Measurements from ENCODE around the gene KCTD11.
A peak's percentile ranks its signal among the peaks of the same experiment; 100 is the strongest.
"Not testable (repeated sequence)": the region's sequence is repeated elsewhere in the genome, so short reads cannot be mapped to it uniquely, and the experiment has no call there.

Gene KCTD11

DNA sequence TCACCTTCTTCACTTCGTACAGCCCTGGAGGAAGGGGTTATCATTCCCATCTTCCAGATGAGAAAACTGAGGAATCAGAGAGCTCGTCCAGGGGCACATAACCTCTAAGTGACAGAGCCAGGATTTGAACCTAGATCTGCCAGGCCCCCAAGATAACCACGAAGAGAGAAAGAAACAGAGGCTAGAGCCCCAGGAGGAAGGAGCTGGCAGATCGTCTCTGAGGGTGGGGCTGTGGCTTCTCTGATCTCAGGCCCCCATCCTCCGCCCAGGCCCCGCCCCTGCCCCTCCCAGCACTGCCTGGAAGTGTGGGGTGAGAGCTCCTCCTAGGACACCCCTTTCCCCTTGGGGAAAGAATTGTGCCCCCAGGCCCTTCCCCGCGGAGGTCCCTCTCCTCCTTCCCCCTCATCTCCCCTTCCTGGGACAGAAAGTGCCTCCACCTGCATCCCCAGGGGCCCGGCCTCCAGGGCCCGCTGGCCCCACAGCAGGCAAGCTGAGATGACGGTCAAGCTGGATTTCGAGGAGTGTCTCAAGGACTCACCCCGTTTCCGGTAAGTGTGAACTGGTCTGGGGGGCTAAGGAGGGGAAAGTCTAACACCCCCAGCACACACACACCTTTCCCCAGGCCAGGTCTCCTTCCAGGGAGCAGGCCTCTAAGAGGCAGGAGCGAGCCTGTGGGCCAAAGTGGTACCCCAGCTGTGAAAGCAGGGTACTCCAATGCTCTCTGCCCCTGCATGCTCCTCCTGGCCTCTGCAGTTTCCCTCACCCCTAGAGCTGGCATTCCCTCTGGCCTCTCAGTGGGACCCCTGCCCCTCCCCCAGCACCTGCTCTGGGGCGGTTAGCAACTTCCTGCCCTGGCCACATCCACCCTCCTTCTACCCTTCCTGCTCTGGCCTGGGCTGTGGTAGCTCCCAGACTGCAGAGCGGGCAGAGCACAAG lies 15.5 kb upstream of the KCTD11 start, which contains the start of gene ACAP1:
ACAP1 (plus strand) TSS at position 290 of the 936 bp plus-strand sequence; CDS start at position 496, 206 bp downstream.
- TF ChIP-seq, protein P1, sequence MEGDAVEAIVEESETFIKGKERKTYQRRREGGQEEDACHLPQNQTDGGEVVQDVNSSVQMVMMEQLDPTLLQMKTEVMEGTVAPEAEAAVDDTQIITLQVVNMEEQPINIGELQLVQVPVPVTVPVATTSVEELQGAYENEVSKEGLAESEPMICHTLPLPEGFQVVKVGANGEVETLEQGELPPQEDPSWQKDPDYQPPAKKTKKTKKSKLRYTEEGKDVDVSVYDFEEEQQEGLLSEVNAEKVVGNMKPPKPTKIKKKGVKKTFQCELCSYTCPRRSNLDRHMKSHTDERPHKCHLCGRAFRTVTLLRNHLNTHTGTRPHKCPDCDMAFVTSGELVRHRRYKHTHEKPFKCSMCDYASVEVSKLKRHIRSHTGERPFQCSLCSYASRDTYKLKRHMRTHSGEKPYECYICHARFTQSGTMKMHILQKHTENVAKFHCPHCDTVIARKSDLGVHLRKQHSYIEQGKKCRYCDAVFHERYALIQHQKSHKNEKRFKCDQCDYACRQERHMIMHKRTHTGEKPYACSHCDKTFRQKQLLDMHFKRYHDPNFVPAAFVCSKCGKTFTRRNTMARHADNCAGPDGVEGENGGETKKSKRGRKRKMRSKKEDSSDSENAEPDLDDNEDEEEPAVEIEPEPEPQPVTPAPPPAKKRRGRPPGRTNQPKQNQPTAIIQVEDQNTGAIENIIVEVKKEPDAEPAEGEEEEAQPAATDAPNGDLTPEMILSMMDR (IDR thresholded peaks at IDR 0.05; ENCODE audit: insufficient read depth, low read depth, low read length, missing control alignments): no peak
- DNase-seq (ENCODE audit: low read depth): peak; percentile 88
- H3K4me3 ChIP-seq (ENCODE audit: low read depth, low read length): peak within 1 kb of the TSS; percentile 94

DNA sequence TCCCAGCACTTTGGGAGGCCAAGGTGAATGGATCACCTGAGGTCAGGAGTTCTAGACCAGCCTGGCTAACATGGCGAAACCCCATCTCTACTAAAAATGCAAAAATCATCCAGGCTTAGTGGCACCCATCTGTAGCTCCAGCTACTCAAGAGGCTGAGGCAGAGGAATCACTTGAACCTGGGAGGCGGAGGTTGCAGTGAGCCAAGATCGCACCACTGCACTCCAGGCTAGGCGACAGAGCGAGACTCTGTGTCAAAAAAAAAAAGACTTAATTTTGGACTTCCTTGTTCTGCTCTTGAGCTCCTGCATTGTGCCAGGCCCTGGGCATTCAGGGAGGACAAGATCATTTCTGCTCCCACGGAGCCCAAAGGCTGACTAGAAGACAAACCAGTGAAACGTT lies 14.4 kb upstream of the KCTD11 start:
- H3K4me3 ChIP-seq (ENCODE audit: low read depth, low read length): peak overlapping the region; percentile 94
- DNase-seq (ENCODE audit: low read depth): not testable (repeated sequence)

DNA sequence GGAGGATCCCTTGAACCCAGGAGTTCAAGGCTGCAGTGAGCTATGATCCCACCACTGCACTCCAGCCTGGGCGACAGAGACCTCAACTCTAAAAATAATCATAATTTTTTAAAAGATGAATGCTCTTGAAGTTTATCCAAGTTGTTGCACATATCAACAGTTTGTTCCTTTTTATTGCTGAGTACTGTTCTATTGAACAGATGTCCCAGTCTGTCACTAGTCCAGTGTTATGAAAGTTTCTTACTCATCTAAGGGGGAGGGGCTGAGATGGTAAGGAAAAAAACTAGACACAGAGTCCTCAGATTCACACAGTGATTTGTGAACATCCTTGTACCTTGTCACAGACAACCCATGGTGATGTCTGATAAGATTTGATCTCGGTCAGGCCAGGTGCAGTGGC lies 11.8 kb upstream of the KCTD11 start:
- TF ChIP-seq, protein P1 (IDR thresholded peaks at IDR 0.05; ENCODE audit: insufficient read depth, low read depth, low read length, missing control alignments): no peak
- DNase-seq (ENCODE audit: low read depth): no peak
- H3K4me3 ChIP-seq (ENCODE audit: low read depth, low read length): no peak overlapping the region

DNA sequence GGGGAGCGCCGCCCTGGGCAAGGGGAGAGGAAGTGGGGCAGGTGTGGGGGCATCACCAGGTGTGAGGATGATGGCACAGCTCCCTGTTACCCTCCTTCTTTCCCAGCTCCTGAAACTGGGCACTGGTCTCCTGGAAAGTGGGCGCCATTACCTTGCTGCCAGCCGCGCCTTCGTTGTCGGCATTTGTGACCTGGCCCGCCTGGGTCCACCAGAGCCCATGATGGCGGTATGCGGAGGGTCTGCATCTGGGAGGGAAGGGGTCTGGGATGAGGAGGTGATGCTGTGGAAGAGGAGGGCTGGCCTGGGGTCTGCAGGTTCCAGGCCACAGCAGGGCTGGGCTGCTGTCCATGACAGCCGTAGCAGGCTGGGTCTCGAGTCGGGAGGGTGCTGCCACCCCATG lies 10.1 kb upstream of the KCTD11 start:
- DNase-seq (ENCODE audit: low read depth): no peak
- TF ChIP-seq, protein P1 (IDR thresholded peaks at IDR 0.05; ENCODE audit: insufficient read depth, low read depth, low read length, missing control alignments): no peak
- H3K4me3 ChIP-seq (ENCODE audit: low read depth, low read length): no peak overlapping the region

DNA sequence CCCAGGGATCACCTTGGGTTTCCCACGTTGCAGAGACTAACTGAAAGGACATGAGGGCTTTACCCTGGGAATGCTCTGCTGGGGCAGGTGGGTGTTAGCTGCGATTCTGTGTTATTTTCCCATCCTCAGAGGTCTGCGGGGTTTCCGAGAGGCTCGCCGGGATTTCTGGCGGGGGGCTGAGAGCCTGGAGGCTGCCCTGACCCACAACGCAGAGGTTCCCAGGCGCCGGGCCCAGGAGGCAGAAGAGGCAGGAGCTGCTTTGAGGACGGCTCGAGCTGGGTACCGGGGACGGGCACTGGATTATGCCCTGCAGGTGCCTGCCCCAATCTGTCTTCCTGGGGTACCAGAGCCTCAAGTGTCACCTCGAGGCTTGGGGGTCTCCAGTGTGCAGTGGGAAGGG lies 8.7 kb upstream of the KCTD11 start:
- H3K4me3 ChIP-seq (ENCODE audit: low read depth, low read length): no peak overlapping the region
- TF ChIP-seq, protein P1 (IDR thresholded peaks at IDR 0.05; ENCODE audit: insufficient read depth, low read depth, low read length, missing control alignments): no peak
- DNase-seq (ENCODE audit: low read depth): no peak

DNA sequence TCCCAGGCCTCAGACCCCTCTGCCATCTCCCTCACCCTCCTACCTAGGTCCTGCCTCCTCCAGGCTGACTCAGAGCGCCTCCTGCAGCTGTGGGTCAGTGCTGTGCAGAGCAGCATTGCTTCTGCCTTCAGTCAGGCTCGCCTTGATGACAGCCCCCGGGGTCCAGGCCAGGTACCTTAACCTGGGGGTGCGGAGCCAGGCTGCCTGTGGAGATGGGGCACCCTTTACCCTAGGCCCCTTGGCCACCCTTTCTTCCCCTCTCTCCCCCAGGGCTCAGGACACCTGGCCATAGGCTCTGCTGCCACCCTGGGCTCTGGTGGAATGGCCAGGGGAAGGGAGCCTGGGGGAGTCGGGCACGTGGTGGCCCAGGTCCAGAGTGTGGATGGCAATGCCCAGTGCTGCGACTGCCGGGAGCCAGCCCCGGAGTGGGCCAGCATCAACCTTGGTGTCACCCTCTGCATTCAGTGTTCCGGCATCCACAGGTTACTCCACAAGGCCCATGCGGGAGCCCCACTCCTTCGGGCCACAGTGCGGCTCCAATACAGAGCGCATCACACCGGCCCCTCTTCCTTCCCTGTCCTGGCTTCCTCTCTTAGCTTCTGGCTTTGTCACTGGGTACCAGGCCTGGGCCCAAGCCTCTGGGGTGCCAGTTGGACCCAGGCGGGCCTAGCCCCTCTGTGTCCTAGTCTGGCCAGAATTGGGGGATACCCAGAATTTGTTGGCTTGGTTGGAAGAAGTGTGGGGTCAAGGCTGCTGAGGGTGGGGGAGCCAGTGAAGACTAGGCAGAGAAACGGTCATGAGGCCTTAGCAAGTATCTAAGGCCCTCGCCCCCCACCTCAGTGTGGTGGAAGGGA lies 5.0 kb upstream of the KCTD11 start:
- no peak for DNase-seq (ENCODE audit: low read depth)
- H3K4me3 ChIP-seq (ENCODE audit: low read depth, low read length): no peak overlapping the region
- TF ChIP-seq, protein P1 (IDR thresholded peaks at IDR 0.05; ENCODE audit: insufficient read depth, low read depth, low read length, missing control alignments): no peak
